Astrocyte (in vitro differentiated cells and primary cell): ENCODE measurements around the gene CCNL2.

ENCODE experiments used
- EZH2 ChIP-seq: IDR thresholded peaks from 2 replicates; pipeline ENCODE4 v1.6.1; 2012; ENCODE audit warnings: mild to moderate bottlenecking, low read length, inconsistent platforms; ENCODE audit not compliant: insufficient read depth
- TF ChIP-seq, protein P1 (sequence below): IDR thresholded peaks from 2 replicates; pipeline ENCODE4 v1.5.1; 2011; ENCODE audit warnings: low read depth, mild to moderate bottlenecking, inconsistent platforms, low read length, moderate library complexity; ENCODE audit not compliant: insufficient read depth

DNA sequence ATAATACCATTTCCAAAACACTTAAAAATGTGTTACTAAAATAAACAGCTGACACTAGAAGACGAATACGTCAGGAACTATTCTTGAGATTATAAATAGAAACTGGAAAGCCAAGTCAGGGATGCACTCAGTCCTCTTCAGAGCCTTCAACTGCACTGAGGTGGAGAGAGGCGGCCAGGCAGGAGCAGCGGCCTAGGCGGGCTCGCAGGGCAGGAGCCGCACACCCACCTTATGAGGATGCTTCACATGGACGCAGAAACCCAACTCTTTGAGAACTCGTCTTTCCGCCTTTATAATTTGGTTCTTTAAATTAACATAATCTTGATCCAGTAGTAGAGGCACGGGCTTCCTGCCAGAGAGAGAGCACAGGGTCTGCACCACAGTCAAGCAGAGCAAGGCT is 4.0 kb downstream of the CCNL2 start:
- TF ChIP-seq, protein P1, sequence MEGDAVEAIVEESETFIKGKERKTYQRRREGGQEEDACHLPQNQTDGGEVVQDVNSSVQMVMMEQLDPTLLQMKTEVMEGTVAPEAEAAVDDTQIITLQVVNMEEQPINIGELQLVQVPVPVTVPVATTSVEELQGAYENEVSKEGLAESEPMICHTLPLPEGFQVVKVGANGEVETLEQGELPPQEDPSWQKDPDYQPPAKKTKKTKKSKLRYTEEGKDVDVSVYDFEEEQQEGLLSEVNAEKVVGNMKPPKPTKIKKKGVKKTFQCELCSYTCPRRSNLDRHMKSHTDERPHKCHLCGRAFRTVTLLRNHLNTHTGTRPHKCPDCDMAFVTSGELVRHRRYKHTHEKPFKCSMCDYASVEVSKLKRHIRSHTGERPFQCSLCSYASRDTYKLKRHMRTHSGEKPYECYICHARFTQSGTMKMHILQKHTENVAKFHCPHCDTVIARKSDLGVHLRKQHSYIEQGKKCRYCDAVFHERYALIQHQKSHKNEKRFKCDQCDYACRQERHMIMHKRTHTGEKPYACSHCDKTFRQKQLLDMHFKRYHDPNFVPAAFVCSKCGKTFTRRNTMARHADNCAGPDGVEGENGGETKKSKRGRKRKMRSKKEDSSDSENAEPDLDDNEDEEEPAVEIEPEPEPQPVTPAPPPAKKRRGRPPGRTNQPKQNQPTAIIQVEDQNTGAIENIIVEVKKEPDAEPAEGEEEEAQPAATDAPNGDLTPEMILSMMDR = no peak
- no peak for TF ChIP-seq EZH2
